Lower leg skin (tissue), 3 donors: ENCODE data around the gene NF1.

ENCODE experiments used
- CTCF ChIP-seq, 3 donors: fragments of 450-650 bp; IDR thresholded peaks; one replicate each; pipeline ENCODE4 v1.5.1; 2016; ENCODE audit warnings: antibody characterized with exemption in 3 of 3, mild to moderate bottlenecking in 3 of 3, moderate library complexity in 2 of 3
- POLR2A ChIP-seq, 2 donors: fragments of 450-650 bp; IDR thresholded peaks; one replicate each; pipeline ENCODE4 v1.6.1; 2016 to 2017; ENCODE audit warnings: antibody characterized with exemption in 2 of 2, mild to moderate bottlenecking in 1 of 2, moderate library complexity in 1 of 2

GRCh38 chr17:31051506-31051905 is 43.3 kb upstream of the NF1 start:
- TF ChIP-seq CTCF (IDR thresholded peaks at IDR 0.05) (no peak), POLR2A (IDR thresholded peaks at IDR 0.05) (no peak)
